Glutamatergic neuron (in vitro differentiated cells): ENCODE data around the gene S100A6. TPM values are rescaled to one million over a fixed set of nuclear protein-coding genes. Genes with fewer than 3 reads are reported as not detected.

Experiments used
- DNase-seq: peaks from one replicate; pipeline ENCODE4 v3.0.0; 2022
- H3K27ac Mint-ChIP-seq: one replicate; pipeline ENCODE4 v1.8.0; 2020; ENCODE audit warnings: mild to moderate bottlenecking, mixed read lengths, inconsistent platforms; ENCODE audit not compliant: unreplicated experiment
- H3K27me3 Mint-ChIP-seq: one replicate; pipeline ENCODE4 v1.8.0; 2020; ENCODE audit warnings: mild to moderate bottlenecking, moderate library complexity, mixed read lengths, inconsistent platforms; ENCODE audit not compliant: unreplicated experiment
- H3K36me3 Mint-ChIP-seq: one replicate; pipeline ENCODE4 v1.8.0; 2020; ENCODE audit warnings: mild to moderate bottlenecking, mixed read lengths, inconsistent platforms; ENCODE audit not compliant: unreplicated experiment
- H3K4me1 Mint-ChIP-seq: one replicate; pipeline ENCODE4 v1.8.0; 2020; ENCODE audit warnings: mild to moderate bottlenecking, low read depth, mixed read lengths, inconsistent platforms; ENCODE audit not compliant: unreplicated experiment
- H3K4me3 Mint-ChIP-seq: one replicate; pipeline ENCODE4 v1.8.0; 2020; ENCODE audit warnings: mild to moderate bottlenecking, mixed read lengths, inconsistent platforms; ENCODE audit not compliant: unreplicated experiment
- H3K9me3 Mint-ChIP-seq: one replicate; pipeline ENCODE4 v1.8.0; 2020; ENCODE audit warnings: mild to moderate bottlenecking, moderate library complexity, mixed read lengths, inconsistent platforms; ENCODE audit not compliant: unreplicated experiment
- total RNA-seq: library from RNA; stranded (reverse); fragmentation: NEBNext Ultra II Directional; extraction: Animal tissue kit (Norgen Biotek cat#: 25700); gene quantifications from one replicate; pipeline ENCODE4 v1.2.1, GENCODE V29; 2021; ENCODE audit not compliant: unreplicated experiment
- TF ChIP-seq, protein P1 (sequence below): fragments of 200-600 bp; sonication (generic); IDR thresholded peaks from one replicate; pipeline ENCODE4 v1.5.0; 2021; ENCODE audit not compliant: partially characterized antibody, unreplicated experiment

The S100A6 gene
- total RNA-seq, 1 donor from 2014 or later, result 41.9 TPM

DNA sequence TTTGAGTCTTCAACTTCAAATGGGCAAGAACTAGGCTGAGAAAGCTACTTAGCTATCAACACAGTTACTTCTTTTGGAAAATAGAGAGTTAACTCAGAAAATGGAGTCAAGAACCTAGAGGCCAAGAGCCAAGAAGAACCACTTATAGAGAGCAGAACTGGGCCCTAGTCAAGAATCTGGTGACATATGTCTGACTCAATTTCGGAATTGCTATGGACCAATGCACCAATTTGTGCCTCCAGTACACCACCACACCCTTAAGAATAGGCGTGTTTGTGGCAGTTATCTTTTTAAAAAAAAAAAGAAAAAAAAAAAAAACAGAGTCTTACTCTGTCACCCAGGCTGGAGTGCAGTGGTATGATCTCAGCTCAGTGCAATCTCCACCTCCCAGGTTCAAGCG is 22.1 kb upstream of the S100A6 start:
- Mint-ChIP-seq H3K4me3 (no peak overlapping the region), H3K27me3 (peaks cover 7% of the 10 kb centered on the region), H3K36me3 (no peaks in the 10 kb centered on the region), H3K9me3 (no peaks in the 10 kb centered on the region), H3K27ac (no peak overlapping the region), H3K4me1 (peaks cover 2% of the 10 kb centered on the region)
- TF ChIP-seq, protein P1, sequence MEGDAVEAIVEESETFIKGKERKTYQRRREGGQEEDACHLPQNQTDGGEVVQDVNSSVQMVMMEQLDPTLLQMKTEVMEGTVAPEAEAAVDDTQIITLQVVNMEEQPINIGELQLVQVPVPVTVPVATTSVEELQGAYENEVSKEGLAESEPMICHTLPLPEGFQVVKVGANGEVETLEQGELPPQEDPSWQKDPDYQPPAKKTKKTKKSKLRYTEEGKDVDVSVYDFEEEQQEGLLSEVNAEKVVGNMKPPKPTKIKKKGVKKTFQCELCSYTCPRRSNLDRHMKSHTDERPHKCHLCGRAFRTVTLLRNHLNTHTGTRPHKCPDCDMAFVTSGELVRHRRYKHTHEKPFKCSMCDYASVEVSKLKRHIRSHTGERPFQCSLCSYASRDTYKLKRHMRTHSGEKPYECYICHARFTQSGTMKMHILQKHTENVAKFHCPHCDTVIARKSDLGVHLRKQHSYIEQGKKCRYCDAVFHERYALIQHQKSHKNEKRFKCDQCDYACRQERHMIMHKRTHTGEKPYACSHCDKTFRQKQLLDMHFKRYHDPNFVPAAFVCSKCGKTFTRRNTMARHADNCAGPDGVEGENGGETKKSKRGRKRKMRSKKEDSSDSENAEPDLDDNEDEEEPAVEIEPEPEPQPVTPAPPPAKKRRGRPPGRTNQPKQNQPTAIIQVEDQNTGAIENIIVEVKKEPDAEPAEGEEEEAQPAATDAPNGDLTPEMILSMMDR, result no peak
- DNase-seq, result no peak

DNA sequence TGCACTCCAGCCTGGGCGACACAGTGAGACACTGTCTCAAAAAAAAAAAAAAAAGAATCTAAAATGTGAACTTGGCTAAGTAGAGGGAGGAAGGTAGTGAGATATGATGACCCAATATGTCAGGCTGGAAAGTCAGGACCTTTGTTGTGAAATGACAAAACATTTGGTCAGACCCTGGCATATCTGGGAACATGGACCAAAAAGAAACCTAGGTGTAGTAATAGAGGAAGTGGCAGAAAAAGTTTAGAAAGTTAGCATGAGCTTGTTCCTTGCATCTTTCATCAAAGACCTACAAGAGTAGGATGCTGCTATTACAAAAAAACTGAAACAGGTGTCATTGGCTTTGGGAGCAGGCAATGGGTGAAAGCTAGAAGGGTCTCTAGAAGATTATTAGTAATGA is 20.6 kb upstream of the S100A6 start:
- TF ChIP-seq, protein P1, result no peak
- H3K36me3 Mint-ChIP-seq, result no peaks in the 10 kb centered on the region
- H3K4me3 Mint-ChIP-seq, result no peak overlapping the region
- no peak for DNase-seq
- H3K4me1 Mint-ChIP-seq, result peaks cover 2% of the 10 kb centered on the region
- no peaks in the 10 kb centered on the region for H3K9me3 Mint-ChIP-seq
- peaks cover 6% of the 10 kb centered on the region for H3K27me3 Mint-ChIP-seq
- no peak overlapping the region for H3K27ac Mint-ChIP-seq

DNA sequence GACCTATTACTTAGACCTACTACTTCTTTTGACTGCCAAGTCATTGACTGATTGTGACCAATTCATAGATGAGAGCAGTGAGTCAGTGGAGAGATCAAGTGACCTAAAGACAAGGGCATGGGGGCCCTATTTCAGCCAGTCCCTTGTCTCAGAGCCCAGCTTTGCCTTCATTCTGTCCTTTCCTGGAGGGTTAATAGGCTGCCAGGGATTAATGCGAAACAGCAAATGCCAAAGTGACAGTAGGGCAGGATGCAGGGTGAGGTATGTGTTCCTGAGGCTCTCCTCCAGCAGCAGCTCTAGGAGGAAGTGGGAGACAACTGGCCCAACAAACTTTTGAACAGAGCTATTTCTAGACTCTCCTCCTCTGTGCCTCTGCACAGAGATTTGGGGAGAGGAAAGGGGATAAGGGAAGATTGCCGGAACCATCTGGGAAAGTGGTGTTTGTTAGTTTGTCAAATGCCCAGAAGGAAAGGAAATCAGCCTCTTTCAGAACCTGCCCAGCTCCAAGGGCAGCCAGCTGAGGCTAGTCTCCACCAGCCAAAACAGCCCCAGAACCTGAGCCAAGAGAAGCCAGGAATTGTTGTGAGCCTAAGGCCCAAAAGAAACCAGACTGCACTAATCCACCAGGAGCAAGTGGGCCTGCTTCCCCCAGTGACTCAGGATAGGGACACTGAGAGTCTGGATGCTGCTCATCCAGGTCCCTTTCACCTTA is 18.2 kb upstream of the S100A6 start:
- H3K27me3 Mint-ChIP-seq, result peaks cover 7% of the 10 kb centered on the region
- TF ChIP-seq, protein P1, result no peak
- H3K9me3 Mint-ChIP-seq, result peaks cover under 1% of the 10 kb centered on the region
- peaks cover 9% of the 10 kb centered on the region for H3K4me1 Mint-ChIP-seq
- H3K4me3 Mint-ChIP-seq, result no peak overlapping the region
- no peaks in the 10 kb centered on the region for H3K36me3 Mint-ChIP-seq
- no peak overlapping the region for H3K27ac Mint-ChIP-seq
- DNase-seq, result no peak

DNA sequence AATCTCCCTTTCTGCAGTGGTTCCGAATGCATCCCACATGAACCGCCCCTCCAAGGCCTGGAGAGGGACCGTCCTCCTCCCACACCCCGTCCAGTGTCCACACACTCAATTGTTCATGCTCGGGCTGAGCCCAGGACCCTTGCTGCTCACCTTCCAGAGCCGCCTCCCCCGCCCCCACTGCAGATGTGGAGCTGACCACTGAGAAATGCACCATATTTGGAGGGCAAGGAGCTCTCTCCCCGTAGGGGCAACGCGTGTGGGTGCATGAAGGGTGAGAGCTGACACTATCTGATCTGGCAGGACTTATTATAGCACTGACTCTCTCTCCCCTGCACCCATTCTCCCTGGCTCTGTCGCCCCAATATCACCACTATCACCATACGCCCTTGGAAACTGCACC is 17.3 kb upstream of the S100A6 start:
- TF ChIP-seq, protein P1, result no peak
- no peak for DNase-seq
- peaks cover 9% of the 10 kb centered on the region for H3K4me1 Mint-ChIP-seq
- H3K27me3 Mint-ChIP-seq, result peaks cover 7% of the 10 kb centered on the region
- H3K9me3 Mint-ChIP-seq, result peaks cover 2% of the 10 kb centered on the region
- H3K36me3 Mint-ChIP-seq, result no peaks in the 10 kb centered on the region
- H3K27ac Mint-ChIP-seq, result no peak overlapping the region
- H3K4me3 Mint-ChIP-seq, result no peak overlapping the region

DNA sequence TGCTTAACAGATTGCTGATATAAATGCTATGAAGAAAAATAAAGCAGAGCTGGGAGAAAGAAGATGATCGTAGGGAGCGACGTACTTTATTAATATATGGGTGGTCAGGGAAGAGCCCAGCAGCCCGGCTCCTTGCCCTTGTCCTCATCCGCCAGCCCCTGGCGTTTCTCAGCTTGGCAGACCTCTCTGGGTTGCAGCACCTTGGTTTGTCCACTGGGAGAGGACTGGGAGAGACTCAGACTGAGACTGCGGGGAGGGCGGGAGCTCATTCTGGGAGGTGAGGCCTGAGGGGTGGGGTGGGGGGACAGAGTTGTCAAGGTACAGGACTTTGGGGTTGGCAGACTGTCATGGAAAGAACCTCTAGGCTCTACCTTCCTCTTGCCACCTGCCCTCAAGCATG is 16.5 kb upstream of the S100A6 start:
- no peak for DNase-seq
- H3K4me3 Mint-ChIP-seq, result no peak overlapping the region
- no peak overlapping the region for H3K27ac Mint-ChIP-seq
- H3K4me1 Mint-ChIP-seq, result peaks cover 9% of the 10 kb centered on the region
- H3K27me3 Mint-ChIP-seq, result peaks cover 7% of the 10 kb centered on the region
- H3K36me3 Mint-ChIP-seq, result no peaks in the 10 kb centered on the region
- TF ChIP-seq, protein P1, result no peak
- peaks cover 2% of the 10 kb centered on the region for H3K9me3 Mint-ChIP-seq
